KMS-11 (cell line): Measurements from ENCODE around the gene BAZ2B.

ENCODE experiments used
- H2AFZ ChIP-seq: fragments of 200-600 bp; sonication (generic); 2 replicates; pipeline ENCODE4 v1.6.1; 2016; ENCODE audit warnings: antibody characterized with exemption, mixed run types, low read depth
- H3K27ac ChIP-seq: fragments of 200-600 bp; sonication (generic); 2 replicates; pipeline ENCODE4 v1.6.1; 2016; ENCODE audit warnings: mild to moderate bottlenecking, mixed run types
- H3K27me3 ChIP-seq: fragments of 200-600 bp; sonication (generic); 2 replicates; pipeline ENCODE4 v1.6.1; 2017; ENCODE audit warnings: mild to moderate bottlenecking, low read depth, mixed run types, moderate library complexity; ENCODE audit not compliant: insufficient read depth
- H3K36me3 ChIP-seq: fragments of 200-600 bp; sonication (generic); 2 replicates; pipeline ENCODE4 v1.6.1; 2017; ENCODE audit warnings: mild to moderate bottlenecking, mixed run types; ENCODE audit not compliant: insufficient read depth
- H3K4me1 ChIP-seq: fragments of 200-600 bp; sonication (generic); 2 replicates; pipeline ENCODE4 v1.6.1; 2016; ENCODE audit warnings: mild to moderate bottlenecking, low read depth, mixed run types; ENCODE audit not compliant: poor library complexity, severe bottlenecking
- H3K4me2 ChIP-seq: fragments of 200-600 bp; sonication (generic); 2 replicates; pipeline ENCODE4 v1.7.0; 2016; ENCODE audit warnings: mild to moderate bottlenecking, mixed run types
- H3K4me3 ChIP-seq: fragments of 200-600 bp; sonication (generic); IDR thresholded peaks from 2 replicates; pipeline ENCODE4 v1.6.1; 2017; ENCODE audit warnings: low read depth, low read length, mixed read lengths; ENCODE audit not compliant: insufficient read depth
- H3K79me2 ChIP-seq: fragments of 200-600 bp; sonication (generic); 2 replicates; pipeline ENCODE4 v1.6.1; 2016; ENCODE audit warnings: low read depth, mixed run types; ENCODE audit not compliant: insufficient read depth
- H3K9ac ChIP-seq: fragments of 200-600 bp; sonication (generic); 2 replicates; pipeline ENCODE4 v1.6.1; 2016; ENCODE audit warnings: mild to moderate bottlenecking, mixed run types
- H4K20me1 ChIP-seq: fragments of 200-600 bp; sonication (generic); 2 replicates; pipeline ENCODE4 v1.6.1; 2016; ENCODE audit warnings: mild to moderate bottlenecking, mixed run types; ENCODE audit not compliant: insufficient read depth
- TF ChIP-seq, protein P1 (sequence below): fragments of 200-600 bp; sonication (generic); conservative IDR thresholded peaks from 2 replicates; pipeline ENCODE4 v1.6.1; 2017; ENCODE audit warnings: low read depth, mild to moderate bottlenecking, antibody characterized with exemption, low read length, moderate library complexity, mixed read lengths

Gene BAZ2B

DNA sequence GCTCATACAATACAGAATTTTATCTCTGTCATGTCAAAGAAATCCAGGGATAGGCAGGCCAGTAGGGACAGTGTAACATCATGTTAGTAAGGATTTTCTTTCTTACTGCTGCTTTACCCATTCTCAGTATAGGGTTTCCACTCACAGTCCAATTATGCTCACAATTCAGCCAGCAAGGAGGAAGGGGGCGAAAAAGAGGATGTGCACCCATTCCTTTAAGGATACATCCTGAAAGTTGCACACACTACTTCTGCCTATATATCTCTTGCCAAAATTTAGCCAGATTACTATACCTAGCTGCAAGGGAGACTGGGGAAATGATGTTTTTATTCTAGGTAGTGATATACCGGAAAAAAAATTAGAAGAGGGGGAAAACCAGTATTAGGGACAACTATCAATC is 66.1 kb downstream of the BAZ2B start:
- Histone ChIP-seq H3K36me3 (no peaks in the 10 kb centered on the region), H3K27ac (no peak overlapping the region), H3K4me3 (no peak overlapping the region), H3K27me3 (no peaks in the 10 kb centered on the region), H3K79me2 (no peaks in the 10 kb centered on the region), H2AFZ (no peak overlapping the region), H3K4me2 (no peak overlapping the region), H3K9ac (no peak overlapping the region), H4K20me1 (no peaks in the 10 kb centered on the region), H3K4me1 (no peaks in the 10 kb centered on the region)
- TF ChIP-seq, protein P1, sequence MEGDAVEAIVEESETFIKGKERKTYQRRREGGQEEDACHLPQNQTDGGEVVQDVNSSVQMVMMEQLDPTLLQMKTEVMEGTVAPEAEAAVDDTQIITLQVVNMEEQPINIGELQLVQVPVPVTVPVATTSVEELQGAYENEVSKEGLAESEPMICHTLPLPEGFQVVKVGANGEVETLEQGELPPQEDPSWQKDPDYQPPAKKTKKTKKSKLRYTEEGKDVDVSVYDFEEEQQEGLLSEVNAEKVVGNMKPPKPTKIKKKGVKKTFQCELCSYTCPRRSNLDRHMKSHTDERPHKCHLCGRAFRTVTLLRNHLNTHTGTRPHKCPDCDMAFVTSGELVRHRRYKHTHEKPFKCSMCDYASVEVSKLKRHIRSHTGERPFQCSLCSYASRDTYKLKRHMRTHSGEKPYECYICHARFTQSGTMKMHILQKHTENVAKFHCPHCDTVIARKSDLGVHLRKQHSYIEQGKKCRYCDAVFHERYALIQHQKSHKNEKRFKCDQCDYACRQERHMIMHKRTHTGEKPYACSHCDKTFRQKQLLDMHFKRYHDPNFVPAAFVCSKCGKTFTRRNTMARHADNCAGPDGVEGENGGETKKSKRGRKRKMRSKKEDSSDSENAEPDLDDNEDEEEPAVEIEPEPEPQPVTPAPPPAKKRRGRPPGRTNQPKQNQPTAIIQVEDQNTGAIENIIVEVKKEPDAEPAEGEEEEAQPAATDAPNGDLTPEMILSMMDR = no peak

DNA sequence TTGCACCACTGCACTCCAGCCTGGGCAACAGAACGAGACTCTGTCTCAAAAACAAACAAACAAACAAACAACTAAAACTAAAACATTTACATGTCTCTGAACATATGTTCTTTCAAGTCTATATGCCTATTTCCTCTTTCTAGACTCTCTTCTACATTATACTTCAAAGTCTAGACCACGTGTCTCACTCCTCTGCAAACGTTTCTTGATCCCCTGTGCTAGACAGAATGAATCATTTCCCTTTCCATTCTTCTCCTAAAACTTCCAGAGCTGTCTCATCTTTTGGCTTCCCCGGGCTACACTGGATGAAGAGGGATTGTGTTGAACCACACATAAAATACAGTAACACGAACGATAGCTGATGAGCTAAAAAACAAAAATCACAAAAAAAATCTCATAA is 67.1 kb downstream of the BAZ2B start:
- no peak overlapping the region for H3K9ac ChIP-seq
- no peak overlapping the region for H2AFZ ChIP-seq
- TF ChIP-seq, protein P1 = no peak
- no peak overlapping the region for H3K4me2 ChIP-seq
- H3K4me1 ChIP-seq = no peaks in the 10 kb centered on the region
- H3K36me3 ChIP-seq = no peaks in the 10 kb centered on the region
- no peaks in the 10 kb centered on the region for H4K20me1 ChIP-seq
- no peak overlapping the region for H3K4me3 ChIP-seq
- no peaks in the 10 kb centered on the region for H3K79me2 ChIP-seq
- H3K27ac ChIP-seq = no peak overlapping the region
- no peaks in the 10 kb centered on the region for H3K27me3 ChIP-seq

- no peak overlapping the region for H2AFZ ChIP-seq
- TF ChIP-seq, protein P1 = no peak
- no peaks in the 10 kb centered on the region for H4K20me1 ChIP-seq
- no peak overlapping the region for H3K9ac ChIP-seq
- no peaks in the 10 kb centered on the region for H3K4me1 ChIP-seq
- no peak overlapping the region for H3K27ac ChIP-seq
- H3K4me3 ChIP-seq = no peak overlapping the region
- H3K79me2 ChIP-seq = no peaks in the 10 kb centered on the region
- no peaks in the 10 kb centered on the region for H3K27me3 ChIP-seq
- H3K4me2 ChIP-seq = no peak overlapping the region
- H3K36me3 ChIP-seq = no peaks in the 10 kb centered on the region
These were observed 69.5 kb downstream of the BAZ2B start for GRCh38 chr2:159546716-159547430.

DNA sequence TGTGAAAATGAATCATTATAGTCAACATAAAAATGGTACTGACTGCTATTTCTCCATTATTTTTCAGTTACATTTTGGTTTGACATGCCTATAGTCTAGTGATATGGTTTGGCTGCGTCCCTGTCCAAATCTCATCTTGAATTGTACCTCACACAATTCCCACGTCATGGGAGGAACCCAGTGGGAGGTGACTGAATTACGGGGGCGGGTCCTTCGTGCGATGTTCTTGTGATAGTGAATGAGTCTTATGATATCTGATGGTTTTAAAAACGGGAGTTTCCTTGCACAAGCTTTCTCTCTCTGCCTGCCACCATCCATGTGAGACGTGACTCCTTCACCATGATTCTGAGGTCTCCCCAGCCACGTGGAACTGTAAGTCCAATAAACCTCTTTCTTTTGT is 70.3 kb downstream of the BAZ2B start:
- Histone ChIP-seq H3K36me3 (no peaks in the 10 kb centered on the region), H3K27ac (no peak overlapping the region), H3K4me3 (no peak overlapping the region), H3K79me2 (no peaks in the 10 kb centered on the region), H3K9ac (no peak overlapping the region), H3K4me1 (no peaks in the 10 kb centered on the region), H3K4me2 (no peak overlapping the region), H4K20me1 (no peaks in the 10 kb centered on the region), H3K27me3 (no peaks in the 10 kb centered on the region), H2AFZ (no peak overlapping the region)
- TF ChIP-seq, protein P1 = no peak
